Smooth muscle cell (in vitro differentiated cells): ENCODE measurements around the gene TBCEL. TPM values are rescaled to one million over a fixed set of nuclear protein-coding genes. Genes with fewer than 3 reads are reported as not detected.
"Not testable (repeated sequence)": the region's sequence is repeated elsewhere in the genome, so short reads cannot be mapped to it uniquely, and the experiment has no call there.

Source experiments
- DNase-seq: peaks from one replicate; lab custom pipeline; 2025; ENCODE audit not compliant: unreplicated experiment; lab: John Stamatoyannopoulos, UW
- H2AFZ ChIP-seq: fragments of 200-600 bp; sonication (generic); 2 replicates; pipeline ENCODE4 v1.6.0; 2016; ENCODE audit warnings: antibody characterized with exemption, low read depth, mild to moderate bottlenecking
- H3F3A ChIP-seq: fragments of 200-600 bp; sonication (generic); 2 replicates; pipeline ENCODE4 v1.6.0; 2017; ENCODE audit warnings: antibody characterized with exemption, low read depth
- H3K27ac ChIP-seq: fragments of 200-600 bp; sonication (generic); 2 replicates; pipeline ENCODE4 v1.5.1; 2016; ENCODE audit warnings: low read depth, mild to moderate bottlenecking
- H3K27me3 ChIP-seq: fragments of 200-600 bp; sonication (generic); 2 replicates; pipeline ENCODE4 v1.6.1; 2016; ENCODE audit warnings: low read depth, mild to moderate bottlenecking
- H3K36me3 ChIP-seq: fragments of 200-600 bp; sonication (generic); 2 replicates; pipeline ENCODE4 v1.5.1; 2016; ENCODE audit warnings: low read depth
- H3K4me1 ChIP-seq: fragments of 200-600 bp; sonication (generic); 2 replicates; pipeline ENCODE4 v1.5.1; 2016; ENCODE audit warnings: low read depth
- H3K4me2 ChIP-seq: fragments of 200-600 bp; sonication (generic); 2 replicates; pipeline ENCODE4 v1.6.0; 2016; ENCODE audit warnings: mild to moderate bottlenecking
- H3K4me3 ChIP-seq: fragments of 200-600 bp; sonication (generic); 2 replicates; pipeline ENCODE4 v1.5.1; 2016; ENCODE audit warnings: mild to moderate bottlenecking
- H3K79me2 ChIP-seq: fragments of 200-600 bp; sonication (generic); 2 replicates; pipeline ENCODE4 v1.6.0; 2016; ENCODE audit warnings: low read depth, mild to moderate bottlenecking
- H3K9ac ChIP-seq: fragments of 200-600 bp; sonication (generic); 2 replicates; pipeline ENCODE4 v1.6.0; 2016; ENCODE audit warnings: low read depth
- H3K9me3 ChIP-seq: fragments of 200-600 bp; sonication (generic); replicated peaks from 2 replicates; pipeline ENCODE4 v1.5.1; 2016; ENCODE audit warnings: low read depth
- H4K20me1 ChIP-seq: fragments of 200-600 bp; sonication (generic); 2 replicates; pipeline ENCODE4 v1.6.0; 2016; ENCODE audit warnings: low read depth
- WGBS: methylation state at CpG from one replicate; pipeline ENCODE4 v1.1.7; 2016; ENCODE audit warnings: low lambda C conversion rate; 5-methylcytosine and 5-hydroxymethylcytosine counted together
- polyA plus RNA-seq: library from polyadenylated mRNA; unstranded; fragments of >200 nt; fragmentation: Nextera tagmentation; extraction: Ambion mirVana; gene quantifications from 2 replicates; pipeline ENCODE4 v1.2.1, GENCODE V29; 2016
- total RNA-seq: library from RNA; depleted of rRNA; stranded (reverse); fragments of >200 nt; gene quantifications from 2 replicates; pipeline ENCODE4 v1.2.3, GENCODE V29; 2014
- TF ChIP-seq, protein P1 (sequence below): fragments of 200-600 bp; sonication (generic); IDR thresholded peaks from 2 replicates; pipeline ENCODE4 v1.5.1; 2017; ENCODE audit warnings: borderline replicate concordance, mild to moderate bottlenecking, antibody characterized with exemption; ENCODE audit not compliant: insufficient read depth, poor library complexity, severe bottlenecking

TBCEL gene
- total and polyA plus RNA-seq, 2 experiments from 2014 or later = 9.6 to 16.0 TPM

DNA sequence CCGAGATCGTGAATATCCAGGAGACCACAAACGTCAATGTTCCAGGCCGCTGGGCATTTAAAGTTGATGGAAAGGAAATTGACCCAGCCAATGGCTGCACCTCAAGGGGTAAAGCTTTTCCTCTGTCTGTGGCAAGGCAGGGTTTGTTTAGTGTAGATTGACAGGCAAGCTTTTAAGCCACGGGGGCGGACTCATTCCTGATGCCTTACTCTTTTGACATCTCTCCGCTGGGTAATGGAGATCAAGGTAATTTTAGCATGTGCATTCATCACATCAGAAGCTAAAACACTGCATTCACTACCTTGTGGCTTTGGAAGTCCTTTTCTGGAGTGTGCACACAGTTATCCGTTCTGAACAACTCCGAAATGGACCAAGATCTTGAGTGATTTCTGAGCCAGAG is 89.7 kb downstream of the TBCEL start:
- Histone ChIP-seq H3K9me3 (no peaks in the 10 kb centered on the region), H3K27ac (no peak overlapping the region), H2AFZ (no peak overlapping the region), H3K27me3 (peaks cover 9% of the 10 kb centered on the region), H3K4me3 (no peak overlapping the region), H3K4me1 (peaks cover 7% of the 10 kb centered on the region), H3K4me2 (no peak overlapping the region), H3F3A (peaks cover 11% of the 10 kb centered on the region), H3K79me2 (no peaks in the 10 kb centered on the region), H3K36me3 (no peaks in the 10 kb centered on the region), H3K9ac (no peak overlapping the region), H4K20me1 (no peaks in the 10 kb centered on the region)
- 70% methylated on average over 9 of the region's 9 CpGs for WGBS
- DNase-seq = no peak
- TF ChIP-seq, protein P1, sequence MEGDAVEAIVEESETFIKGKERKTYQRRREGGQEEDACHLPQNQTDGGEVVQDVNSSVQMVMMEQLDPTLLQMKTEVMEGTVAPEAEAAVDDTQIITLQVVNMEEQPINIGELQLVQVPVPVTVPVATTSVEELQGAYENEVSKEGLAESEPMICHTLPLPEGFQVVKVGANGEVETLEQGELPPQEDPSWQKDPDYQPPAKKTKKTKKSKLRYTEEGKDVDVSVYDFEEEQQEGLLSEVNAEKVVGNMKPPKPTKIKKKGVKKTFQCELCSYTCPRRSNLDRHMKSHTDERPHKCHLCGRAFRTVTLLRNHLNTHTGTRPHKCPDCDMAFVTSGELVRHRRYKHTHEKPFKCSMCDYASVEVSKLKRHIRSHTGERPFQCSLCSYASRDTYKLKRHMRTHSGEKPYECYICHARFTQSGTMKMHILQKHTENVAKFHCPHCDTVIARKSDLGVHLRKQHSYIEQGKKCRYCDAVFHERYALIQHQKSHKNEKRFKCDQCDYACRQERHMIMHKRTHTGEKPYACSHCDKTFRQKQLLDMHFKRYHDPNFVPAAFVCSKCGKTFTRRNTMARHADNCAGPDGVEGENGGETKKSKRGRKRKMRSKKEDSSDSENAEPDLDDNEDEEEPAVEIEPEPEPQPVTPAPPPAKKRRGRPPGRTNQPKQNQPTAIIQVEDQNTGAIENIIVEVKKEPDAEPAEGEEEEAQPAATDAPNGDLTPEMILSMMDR = no peak

GRCh38 chr11:121115024-121115423 is 91.1 kb downstream of the TBCEL start:
- H3F3A ChIP-seq = peaks cover 11% of the 10 kb centered on the region
- not testable (repeated sequence) for H3K27me3 ChIP-seq, H3K4me3 ChIP-seq, H3K36me3 ChIP-seq, H4K20me1 ChIP-seq, H3K79me2 ChIP-seq, H3K27ac ChIP-seq, H3K4me2 ChIP-seq, H3K9me3 ChIP-seq, H3K4me1 ChIP-seq, DNase-seq, H2AFZ ChIP-seq, H3K9ac ChIP-seq
- WGBS = no CpG with 5 or more reads among the region's 1 CpG

DNA sequence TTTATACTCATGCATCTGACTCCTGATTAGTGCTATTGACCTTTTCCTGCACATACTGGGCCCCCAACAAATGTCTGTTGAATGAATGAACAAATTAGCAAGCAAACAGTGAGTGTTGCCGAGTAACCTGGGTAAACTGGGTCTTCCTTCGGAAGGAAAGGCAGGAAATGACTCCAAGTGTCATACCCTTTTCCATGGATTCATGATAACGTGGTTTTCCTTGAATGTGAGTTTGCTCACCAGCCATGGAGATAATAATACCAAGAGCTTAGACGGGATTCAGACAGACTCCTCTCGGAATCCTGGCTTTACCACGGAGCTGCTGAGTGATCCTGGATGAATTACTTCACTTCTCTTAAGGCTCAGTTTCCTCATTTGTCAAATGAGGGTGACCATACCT is 93.9 kb downstream of the TBCEL start:
- Histone ChIP-seq H3K79me2 (no peaks in the 10 kb centered on the region), H3K36me3 (no peaks in the 10 kb centered on the region), H3K9me3 (peaks cover 4% of the 10 kb centered on the region), H3K27ac (peak overlapping the region; percentile 46), H3K27me3 (no peaks in the 10 kb centered on the region), H3K4me1 (peaks cover 7% of the 10 kb centered on the region), H4K20me1 (no peaks in the 10 kb centered on the region), H2AFZ (no peak overlapping the region), H3K9ac (no peak overlapping the region), H3F3A (peaks cover 11% of the 10 kb centered on the region), H3K4me2 (peak overlapping the region; percentile 13), H3K4me3 (no peak overlapping the region)
- WGBS = 11% methylated on average over 6 of the region's 6 CpGs
- no peak for DNase-seq
- TF ChIP-seq, protein P1 = no peak

GRCh38 chr11:121119440-121119839 is 95.5 kb downstream of the TBCEL start:
- H3F3A ChIP-seq = peaks cover 11% of the 10 kb centered on the region
- no peak overlapping the region for H2AFZ ChIP-seq
- H3K36me3 ChIP-seq = no peaks in the 10 kb centered on the region
- H3K27me3 ChIP-seq = no peaks in the 10 kb centered on the region
- no peak for DNase-seq
- no peaks in the 10 kb centered on the region for H4K20me1 ChIP-seq
- H3K4me3 ChIP-seq = no peak overlapping the region
- H3K79me2 ChIP-seq = no peaks in the 10 kb centered on the region
- H3K27ac ChIP-seq = no peak overlapping the region
- 23% methylated on average over 1 of the region's 1 CpG for WGBS
- no peak overlapping the region for H3K9ac ChIP-seq
- no peaks in the 10 kb centered on the region for H3K4me1 ChIP-seq
- TF ChIP-seq, protein P1 = peak; percentile 5
- peak overlapping the region; percentile 50 for H3K4me2 ChIP-seq
- H3K9me3 ChIP-seq = peaks cover 4% of the 10 kb centered on the region
